H1 (cell line): ENCODE measurements around the gene POLE2. TPM values are rescaled to one million over a fixed set of nuclear protein-coding genes. Genes with fewer than 3 reads are reported as not detected.

Experiments used
- CTCF ChIA-PET: fragments of 300-600 bp; sonication (Branson Sonifier 250); formaldehyde crosslinking; loops from one replicate; lab custom pipeline; 2021; ENCODE audit not compliant: partially characterized antibody; lab: Charles Lee
- POLR2A ChIA-PET: fragments of 300-600 bp; sonication (Branson Sonifier 250); formaldehyde crosslinking; loops from one replicate; lab custom pipeline; 2021; ENCODE audit warnings: inconsistent platforms; ENCODE audit not compliant: partially characterized antibody; lab: Charles Lee
- DNase-seq, 2 experiments: peaks; one replicate each; pipeline versions ENCODE4 v3.0.0 to v3.0.0-alpha.2; 2010 to 2022; ENCODE audit warnings: low spot score in 2 of 2, low read depth in 1 of 2, mixed read lengths in 1 of 2
- FAIRE-seq: peaks from 2 replicates; lab custom pipeline; 2011; peaks lifted over from hg19 to GRCh38; lab: Jason Lieb, UNC
- H2AFZ ChIP-seq: 2 replicates; pipeline ENCODE4 v1.8.1; 2012; ENCODE audit warnings: low read length, inconsistent platforms
- H2AK5ac ChIP-seq: 2 replicates; pipeline ENCODE4 v1.6.1; 2013; ENCODE audit warnings: low read depth, low read length
- H2BK120ac ChIP-seq: replicated peaks from 2 replicates; pipeline ENCODE3; 2013; ENCODE audit warnings: low read depth, low read length, inconsistent platforms
- H2BK12ac ChIP-seq: 2 replicates; pipeline ENCODE4 v1.6.1; 2013; ENCODE audit warnings: low read depth, low read length
- H2BK15ac ChIP-seq: 2 replicates; pipeline ENCODE4 v1.6.1; 2013; ENCODE audit warnings: low read length
- H2BK20ac ChIP-seq: 2 replicates; pipeline ENCODE4 v1.6.1; 2013; ENCODE audit warnings: low read length
- H2BK5ac ChIP-seq: 2 replicates; pipeline ENCODE4 v1.6.1; 2013; ENCODE audit warnings: low read depth, low read length
- H3K14ac ChIP-seq: 2 replicates; pipeline ENCODE4 v1.6.1; 2013; ENCODE audit warnings: inconsistent platforms; ENCODE audit not compliant: insufficient read length
- H3K18ac ChIP-seq: 2 replicates; pipeline ENCODE4 v1.6.1; 2013; ENCODE audit warnings: low read length; ENCODE audit errors: extremely low read depth
- H3K23ac ChIP-seq: 2 replicates; pipeline ENCODE4 v1.6.1; 2013; ENCODE audit warnings: inconsistent platforms; ENCODE audit not compliant: insufficient read length
- H3K23me2 ChIP-seq: 2 replicates; pipeline ENCODE4 v1.6.1; 2013; ENCODE audit warnings: low read depth, low read length
- H3K27ac ChIP-seq: 2 replicates; pipeline ENCODE4 v1.6.1; 2011; ENCODE audit warnings: low read depth, low read length, inconsistent platforms
- H3K27me3 ChIP-seq, 4 experiments: replicated peaks in 1 of 4; 1 replicate in 1 of 4; 2 replicates in 3 of 4; pipeline versions ENCODE4 v1.6.1 to v1.8.1; 2011 to 2013; ENCODE audit warnings: low read length in 3 of 4, mild to moderate bottlenecking in 3 of 4, inconsistent platforms in 2 of 4, mixed read lengths in 2 of 4, moderate library complexity in 1 of 4; ENCODE audit not compliant: control insufficient read depth in 3 of 4, insufficient read depth in 3 of 4; ENCODE audit errors: extremely low read depth in 1 of 4
- H3K36me3 ChIP-seq, 4 experiments: 2 replicates each; pipeline versions ENCODE4 v1.6.1 to v1.8.1; 2011 to 2013; ENCODE audit warnings: mild to moderate bottlenecking in 4 of 4, low read length in 3 of 4, moderate library complexity in 2 of 4, control low read depth in 1 of 4, inconsistent platforms in 1 of 4; ENCODE audit not compliant: insufficient read depth in 4 of 4, control insufficient read depth in 2 of 4
- H3K4ac ChIP-seq: replicated peaks from 2 replicates; pipeline ENCODE3; 2013; ENCODE audit warnings: low read length, low read depth, mixed read lengths, inconsistent platforms; ENCODE audit not compliant: insufficient read length
- H3K4me1 ChIP-seq, 4 experiments: replicated peaks in 1 of 4; 1 replicate in 1 of 4; 2 replicates in 3 of 4; pipeline versions ENCODE4 v1.6.1 to v1.8.1; 2011 to 2013; ENCODE audit warnings: low read length in 3 of 4, inconsistent platforms in 2 of 4, mixed read lengths in 1 of 4; ENCODE audit not compliant: insufficient read depth in 4 of 4, control insufficient read depth in 3 of 4
- H3K4me2 ChIP-seq, 2 experiments: 2 replicates each; pipeline versions ENCODE4 v1.6.1 to v1.8.1; 2011 to 2013; ENCODE audit warnings: low read depth in 2 of 2, low read length in 2 of 2, control low read depth in 1 of 2, inconsistent platforms in 1 of 2, mild to moderate bottlenecking in 1 of 2; ENCODE audit not compliant: insufficient read depth in 1 of 2
- H3K4me3 ChIP-seq, 4 experiments: fragments of 200-600, 300-600 bp in 1 of 4; sonication (generic), shearing (Covaris generic), sonication (Bioruptor Twin) in 1 of 4; 2 replicates each; pipeline versions ENCODE4 v1.5.1 to v1.8.1; 2011 to 2016; ENCODE audit warnings: low read length in 4 of 4, low read depth in 3 of 4, control low read depth in 2 of 4, inconsistent platforms in 2 of 4, mild to moderate bottlenecking in 2 of 4, mixed read lengths in 1 of 4, moderate library complexity in 1 of 4; ENCODE audit not compliant: insufficient read depth in 2 of 4; ENCODE audit errors: extremely low read depth in 1 of 4
- H3K56ac ChIP-seq: replicated peaks from 2 replicates; pipeline ENCODE3; 2013; ENCODE audit warnings: low read depth, mild to moderate bottlenecking, mixed read lengths, low read length, inconsistent platforms; ENCODE audit not compliant: insufficient read length
- H3K79me1 ChIP-seq: 2 replicates; pipeline ENCODE4 v1.6.1; 2013; ENCODE audit warnings: low read depth, low read length, control low read depth
- H3K79me2 ChIP-seq, 2 experiments: 2 replicates each; pipeline versions ENCODE4 v1.6.1 to v1.8.1; 2012 to 2013; ENCODE audit warnings: low read length in 2 of 2, mild to moderate bottlenecking in 2 of 2, inconsistent platforms in 1 of 2; ENCODE audit not compliant: insufficient read depth in 2 of 2, control insufficient read depth in 1 of 2
- H3K9ac ChIP-seq, 4 experiments: replicated peaks in 1 of 4; 1 replicate in 1 of 4; 2 replicates in 3 of 4; pipeline versions ENCODE4 v1.6.1 to v1.8.1; 2011 to 2013; ENCODE audit warnings: low read depth in 3 of 4, low read length in 3 of 4, control low read depth in 2 of 4, mild to moderate bottlenecking in 2 of 4, moderate library complexity in 2 of 4, inconsistent platforms in 1 of 4; ENCODE audit errors: extremely low read depth in 1 of 4
- H3K9me3 ChIP-seq, 2 experiments: 2 replicates each; pipeline versions ENCODE4 v1.6.1 to v1.8.1; 2012 to 2013; ENCODE audit warnings: mild to moderate bottlenecking in 2 of 2, moderate library complexity in 2 of 2, control low read depth in 1 of 2, inconsistent platforms in 1 of 2, low read depth in 1 of 2, low read length in 1 of 2, mixed read lengths in 1 of 2; ENCODE audit not compliant: insufficient read depth in 2 of 2
- H4K20me1 ChIP-seq, 2 experiments: replicated peaks in 1 of 2; 2 replicates each; pipeline versions ENCODE3 to v1.8.1; 2011 to 2013; ENCODE audit warnings: inconsistent platforms in 2 of 2, low read length in 2 of 2, mild to moderate bottlenecking in 1 of 2; ENCODE audit not compliant: insufficient read depth in 2 of 2, control insufficient read depth in 1 of 2
- H4K5ac ChIP-seq: 2 replicates; pipeline ENCODE4 v1.6.1; 2013; ENCODE audit warnings: low read length, low read depth, mixed read lengths, inconsistent platforms; ENCODE audit not compliant: insufficient read length
- H4K8ac ChIP-seq: 2 replicates; pipeline ENCODE4 v1.8.0; 2013; ENCODE audit warnings: mild to moderate bottlenecking, moderate library complexity, low read length, inconsistent platforms; ENCODE audit not compliant: insufficient read depth; ENCODE audit errors: extremely low read depth
- H4K91ac ChIP-seq: replicated peaks from 2 replicates; pipeline ENCODE3; 2013; ENCODE audit warnings: low read length, mixed read lengths, inconsistent platforms; ENCODE audit not compliant: insufficient read length
- ATF3 ChIP-seq: IDR thresholded peaks from 2 replicates; pipeline ENCODE4 v1.6.1; 2011; ENCODE audit warnings: low read depth, mild to moderate bottlenecking, low read length; ENCODE audit not compliant: insufficient read depth
- CEBPB ChIP-seq: IDR thresholded peaks from 2 replicates; pipeline ENCODE4 v1.6.1; 2012; ENCODE audit warnings: low read depth, low read length
- HDAC6 ChIP-seq: IDR thresholded peaks from one replicate; pipeline ENCODE4 v1.7.1; 2012; ENCODE audit warnings: low read depth, mild to moderate bottlenecking, inconsistent platforms, low read length, moderate library complexity
- NANOG ChIP-seq: IDR thresholded peaks from 2 replicates; pipeline ENCODE4 v1.6.1; 2011; ENCODE audit warnings: low read length, low read depth, mild to moderate bottlenecking, inconsistent platforms; ENCODE audit not compliant: insufficient read depth, poor library complexity, severe bottlenecking
- SIRT6 ChIP-seq: IDR thresholded peaks from one replicate; pipeline ENCODE4 v1.7.1; 2012; ENCODE audit warnings: low read length, inconsistent platforms
- SRF ChIP-seq: IDR thresholded peaks from 2 replicates; pipeline ENCODE4 v1.6.1; 2011; ENCODE audit warnings: mild to moderate bottlenecking, low read depth, low read length, moderate library complexity
- SUZ12 ChIP-seq: fragments of 200-600 bp; sonication (generic); IDR thresholded peaks from 2 replicates; pipeline ENCODE4 v1.6.1; 2012; ENCODE audit warnings: mild to moderate bottlenecking, inconsistent platforms, low read length, moderate library complexity, mixed read lengths
- TAF7 ChIP-seq: optimal IDR thresholded peaks from 2 replicates; pipeline ENCODE3; 2011; ENCODE audit warnings: low read depth, mild to moderate bottlenecking, inconsistent platforms, low read length, moderate library complexity, borderline replicate concordance
- TCF12 ChIP-seq: IDR thresholded peaks from 2 replicates; pipeline ENCODE4 v1.6.1; 2011; ENCODE audit warnings: low read depth, mild to moderate bottlenecking, low read length
- WGBS, 2 experiments: shearing (Covaris generic) in 1 of 2; methylation state at CpG; one replicate each; pipeline versions ENCODE4 v1.1.6 to v1.1.7; 2013 to 2015; ENCODE audit warnings: low lambda C conversion rate in 2 of 2, mixed read lengths in 2 of 2, inconsistent platforms in 1 of 2, low coverage in 1 of 2, missing lambda C conversion rate in 1 of 2; ENCODE audit not compliant: insufficient replicate concordance in 2 of 2, insufficient coverage in 1 of 2, insufficient read length in 1 of 2; ENCODE audit errors: extremely low coverage in 1 of 2, missing lambda C conversion rate in 1 of 2; 5-methylcytosine and 5-hydroxymethylcytosine counted together
- polyA plus RNA-seq, 7 experiments: library from polyadenylated mRNA; depleted of rRNA in 3 of 7; stranded (reverse) in 5 of 7; unstranded in 2 of 7; fragments of >200 nt in 5 of 7; fragments of 200-250 nt in 2 of 7; gene quantifications; 1 replicate in 5 of 7; 2 replicates in 1 of 7; 4 replicates in 1 of 7; pipeline versions ENCODE4 v1.2.1 to v1.2.3, GENCODE V29; 2011 to 2013; ENCODE audit warnings: missing spikeins in 2 of 7, mixed read lengths in 2 of 7
- total RNA-seq: library from RNA; stranded (reverse); fragmentation: NEBNext Ultra II Directional; extraction: Animal tissue kit (Norgen Biotek cat#: 25700); gene quantifications from 2 replicates; pipeline ENCODE4 v1.2.1, GENCODE V29; 2021
- TF ChIP-seq, protein P1 (sequence below): IDR thresholded peaks from 2 replicates; pipeline ENCODE4 v1.6.1; 2011; ENCODE audit warnings: low read length, improper control_type of control experiment
- TF ChIP-seq, protein P2 (sequence below): IDR thresholded peaks from 2 replicates; pipeline ENCODE4 v1.6.1; 2012; ENCODE audit warnings: low read length, inconsistent platforms

POLE2 gene
- total and polyA plus RNA-seq, 2 of the 8 experiments (the other 6 are each of a cell fraction or from before 2014, with no cell fraction given): 31.2 to 41.7 TPM

GRCh38 chr14:49607583-49607982, 80.4 kb downstream of the POLE2 start:
- no peaks in the 10 kb centered on the region for H3K79me1 ChIP-seq
- no peaks in the 10 kb centered on the region for H3K23me2 ChIP-seq
- no peaks in the 10 kb centered on the region for H3K9me3 ChIP-seq
- DNase-seq (no peak), FAIRE-seq (no peak)
- no peak overlapping the region for H3K27ac ChIP-seq
- H2BK5ac ChIP-seq: no peak overlapping the region
- no peak overlapping the region for H3K9ac ChIP-seq
- peaks cover 0 to 2% of the 10 kb centered on the region in 2 experiments for H4K20me1 ChIP-seq
- no peak overlapping the region for H4K8ac ChIP-seq
- H2BK12ac ChIP-seq: no peak overlapping the region
- H3K4me1 ChIP-seq: no peaks in the 10 kb centered on the region
- H2AFZ ChIP-seq: no peak overlapping the region
- H2BK20ac ChIP-seq: no peak overlapping the region
- H3K14ac ChIP-seq: no peak overlapping the region
- H2BK15ac ChIP-seq: no peak overlapping the region
- H3K79me2 ChIP-seq: no peaks in the 10 kb centered on the region; a peak in 1 of 4 replicates
- peaks cover 0 to 28% (median 7%) of the 10 kb centered on the region in 4 experiments; a peak in 4 of 8 replicates for H3K36me3 ChIP-seq
- no peak overlapping the region for H3K23ac ChIP-seq
- no peak overlapping the region for H2BK120ac ChIP-seq
- H3K4me2 ChIP-seq: no peak overlapping the region
- H3K27me3 ChIP-seq: no peaks in the 10 kb centered on the region
- H3K4ac ChIP-seq: no peak overlapping the region
- no peak overlapping the region for H4K91ac ChIP-seq
- H3K18ac ChIP-seq: no peak overlapping the region
- no peak overlapping the region for H4K5ac ChIP-seq
- H3K4me3 ChIP-seq: no peak overlapping the region
- H3K56ac ChIP-seq: no peak overlapping the region
- ChIA-PET POLR2A (interaction anchor here (0.6 to 2.5 kb wide), 5 partner anchors 8 to 173 kb away, joined by 3 to 9 read pairs (median 3); partner anchors contain the start of genes LRR1, MGAT2 and RPL36AL), CTCF (no interaction called here)
- WGBS, 2 experiments: 82% methylated on average over 6 of the region's 6 CpGs; no CpG with 5 or more reads in 1 of the 2 experiments
- H2AK5ac ChIP-seq: no peak overlapping the region
- no peak for TF ChIP-seq HDAC6
- TF ChIP-seq, protein P1, sequence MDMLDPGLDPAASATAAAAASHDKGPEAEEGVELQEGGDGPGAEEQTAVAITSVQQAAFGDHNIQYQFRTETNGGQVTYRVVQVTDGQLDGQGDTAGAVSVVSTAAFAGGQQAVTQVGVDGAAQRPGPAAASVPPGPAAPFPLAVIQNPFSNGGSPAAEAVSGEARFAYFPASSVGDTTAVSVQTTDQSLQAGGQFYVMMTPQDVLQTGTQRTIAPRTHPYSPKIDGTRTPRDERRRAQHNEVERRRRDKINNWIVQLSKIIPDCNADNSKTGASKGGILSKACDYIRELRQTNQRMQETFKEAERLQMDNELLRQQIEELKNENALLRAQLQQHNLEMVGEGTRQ: no peak
- TF ChIP-seq SUZ12: no peak
- no peak for TF ChIP-seq SIRT6
- TF ChIP-seq TCF12: no peak
- no peak for TF ChIP-seq NANOG
- TF ChIP-seq, protein P2, sequence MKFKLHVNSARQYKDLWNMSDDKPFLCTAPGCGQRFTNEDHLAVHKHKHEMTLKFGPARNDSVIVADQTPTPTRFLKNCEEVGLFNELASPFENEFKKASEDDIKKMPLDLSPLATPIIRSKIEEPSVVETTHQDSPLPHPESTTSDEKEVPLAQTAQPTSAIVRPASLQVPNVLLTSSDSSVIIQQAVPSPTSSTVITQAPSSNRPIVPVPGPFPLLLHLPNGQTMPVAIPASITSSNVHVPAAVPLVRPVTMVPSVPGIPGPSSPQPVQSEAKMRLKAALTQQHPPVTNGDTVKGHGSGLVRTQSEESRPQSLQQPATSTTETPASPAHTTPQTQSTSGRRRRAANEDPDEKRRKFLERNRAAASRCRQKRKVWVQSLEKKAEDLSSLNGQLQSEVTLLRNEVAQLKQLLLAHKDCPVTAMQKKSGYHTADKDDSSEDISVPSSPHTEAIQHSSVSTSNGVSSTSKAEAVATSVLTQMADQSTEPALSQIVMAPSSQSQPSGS: no peak
- no peak for TF ChIP-seq ATF3
- no peak for TF ChIP-seq SRF
- no peak for TF ChIP-seq CEBPB
- no peak for TF ChIP-seq TAF7
